OCI-LY3 (cell line): ENCODE measurements around the gene KCNJ12.
"Not testable (repeated sequence)": the region's sequence is repeated elsewhere in the genome, so short reads cannot be mapped to it uniquely, and the experiment has no call there.

Source experiments
- CTCF ChIP-seq: fragments of 200-600, 300-600 bp; sonication (generic); IDR thresholded peaks from 2 replicates; pipeline ENCODE4 v1.5.1; 2014; ENCODE audit warnings: antibody characterized with exemption, low read length, low read depth
- EZH2phosphoT487 ChIP-seq: fragments of 200-600 bp; shearing (Covaris generic); IDR thresholded peaks from 2 replicates; pipeline ENCODE4 v1.6.1; 2018; ENCODE audit warnings: antibody characterized with exemption, mixed run types, low read depth

GRCh38 chr17:21404956-21405731, 29.0 kb downstream of the KCNJ12 start:
- TF ChIP-seq CTCF, EZH2phosphoT487: not testable (repeated sequence)
